Neural progenitor cell (in vitro differentiated cells): ENCODE data around the gene SALL3. TPM values are rescaled to one million over a fixed set of nuclear protein-coding genes. Genes with fewer than 3 reads are reported as not detected.

Source experiments
- DNase-seq: peaks from one replicate; pipeline ENCODE4 v3.0.0-alpha.2; 2016; ENCODE audit warnings: low spot score
- H2AFZ ChIP-seq: fragments of 200-600 bp; sonication (generic); replicated peaks from 2 replicates; pipeline ENCODE4 v1.6.1; 2016; ENCODE audit warnings: antibody characterized with exemption
- H3F3A ChIP-seq: fragments of 200-600 bp; sonication (generic); 2 replicates; pipeline ENCODE4 v1.6.1; 2016; ENCODE audit warnings: antibody characterized with exemption, low read depth
- H3K27ac ChIP-seq: fragments of 200-600 bp; sonication (generic); 2 replicates; pipeline ENCODE4 v1.5.1; 2016; ENCODE audit warnings: mild to moderate bottlenecking
- H3K27me3 ChIP-seq: fragments of 200-600 bp; sonication (generic); 2 replicates; pipeline ENCODE4 v1.6.1; 2016; ENCODE audit warnings: mild to moderate bottlenecking, moderate library complexity
- H3K36me3 ChIP-seq: fragments of 200-600 bp; sonication (generic); 2 replicates; pipeline ENCODE4 v1.5.1; 2016
- H3K4me1 ChIP-seq: fragments of 200-600 bp; sonication (generic); 2 replicates; pipeline ENCODE4 v1.6.1; 2016; ENCODE audit warnings: mixed run types
- H3K4me2 ChIP-seq: fragments of 200-600 bp; sonication (generic); 2 replicates; pipeline ENCODE4 v1.6.1; 2016
- H3K4me3 ChIP-seq: fragments of 200-600 bp; sonication (generic); 2 replicates; pipeline ENCODE4 v1.5.1; 2016
- H3K79me2 ChIP-seq: fragments of 200-600 bp; sonication (generic); 2 replicates; pipeline ENCODE4 v1.6.1; 2016; ENCODE audit warnings: low read depth
- H3K9ac ChIP-seq: fragments of 200-600 bp; sonication (generic); 2 replicates; pipeline ENCODE4 v1.6.1; 2016
- H3K9me3 ChIP-seq: fragments of 200-600 bp; sonication (generic); 2 replicates; pipeline ENCODE4 v1.5.1; 2016; ENCODE audit warnings: low read depth
- H4K20me1 ChIP-seq: fragments of 200-600 bp; sonication (generic); 2 replicates; pipeline ENCODE4 v1.6.1; 2016; ENCODE audit warnings: low read depth
- H3K27ac Mint-ChIP-seq: 3 replicates; pipeline ENCODE4 v1.8.0; 2021; ENCODE audit warnings: mixed read lengths
- H3K27me3 Mint-ChIP-seq: 2 replicates; pipeline ENCODE4 v1.8.0; 2022; ENCODE audit warnings: low read depth, mild to moderate bottlenecking, inconsistent platforms, moderate library complexity, mixed read lengths; ENCODE audit not compliant: insufficient read depth
- H3K36me3 Mint-ChIP-seq: 3 replicates; pipeline ENCODE4 v1.8.0; 2021; ENCODE audit warnings: mixed read lengths
- H3K4me1 Mint-ChIP-seq: 3 replicates; pipeline ENCODE4 v1.8.0; 2021; ENCODE audit warnings: mixed read lengths
- H3K4me3 Mint-ChIP-seq: 3 replicates; pipeline ENCODE4 v1.8.0; 2021; ENCODE audit warnings: mild to moderate bottlenecking, moderate library complexity, mixed read lengths
- H3K9me3 Mint-ChIP-seq: 3 replicates; pipeline ENCODE4 v1.8.0; 2020; ENCODE audit warnings: mixed read lengths
- EZH2 ChIP-seq: fragments of 200-600 bp; sonication (generic); IDR thresholded peaks from 2 replicates; pipeline ENCODE4 v1.6.1; 2017; ENCODE audit warnings: antibody characterized with exemption, mild to moderate bottlenecking, moderate library complexity
- EZH2phosphoT487 ChIP-seq: fragments of 200-600 bp; sonication (generic); IDR thresholded peaks from 2 replicates; pipeline ENCODE4 v1.6.1; 2017; ENCODE audit warnings: antibody characterized with exemption
- total RNA-seq: library from RNA; depleted of rRNA; stranded (reverse); fragments of >200 nt; gene quantifications from 2 replicates; pipeline ENCODE4 v1.2.3, GENCODE V29; 2015; ENCODE audit warnings: low replicate concordance
- TF ChIP-seq, protein P1 (sequence below): fragments of 200-600 bp; sonication (generic); IDR thresholded peaks from 2 replicates; pipeline ENCODE4 v1.5.1; 2017; ENCODE audit warnings: antibody characterized with exemption, mild to moderate bottlenecking

SALL3 gene
- total RNA-seq, 1 donor from 2014 or later: 27.7 TPM

DNA sequence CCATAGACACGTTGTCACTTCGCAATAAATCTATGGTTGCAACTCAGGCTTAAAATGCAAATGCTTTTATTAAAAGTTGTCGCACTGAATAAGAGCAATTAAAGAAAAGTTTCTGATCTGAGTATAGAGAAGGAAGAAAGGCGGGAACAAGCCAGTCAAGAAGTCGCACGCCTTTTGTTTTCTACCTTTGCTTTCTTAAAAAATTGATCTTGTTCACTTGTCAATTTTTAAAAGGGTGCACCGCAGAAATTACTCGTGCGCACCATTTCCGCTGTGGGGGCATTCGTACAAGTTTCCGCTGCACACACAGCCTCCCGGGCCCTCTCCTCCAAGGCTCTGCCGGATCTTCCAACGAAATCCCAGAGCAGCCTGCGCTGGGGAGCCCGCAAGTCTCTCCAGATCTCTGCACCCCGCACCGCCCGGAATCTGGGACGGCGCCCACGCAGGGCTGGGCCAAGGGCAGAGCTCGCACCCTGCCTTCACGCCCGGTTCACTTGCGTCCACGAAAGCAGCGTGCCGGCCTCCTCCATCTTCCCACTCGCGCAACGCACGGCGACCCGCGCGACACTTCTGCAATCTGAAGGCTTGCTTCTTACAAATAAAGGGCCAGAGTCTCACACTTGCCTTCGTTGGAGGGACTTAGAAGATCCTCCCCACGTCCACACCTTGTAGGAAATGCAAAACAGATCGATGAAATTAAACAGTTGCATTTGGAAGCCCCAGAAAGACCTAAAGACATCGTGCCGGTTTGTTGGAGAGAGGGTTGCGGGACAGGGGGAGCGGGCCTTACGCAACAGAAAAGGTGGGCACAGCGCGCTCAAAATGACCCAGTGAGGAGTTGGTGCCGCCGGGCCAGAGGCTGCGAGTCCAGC is 2.6 kb upstream of the SALL3 start:
- H3K79me2 ChIP-seq: peaks cover 19% of the 10 kb centered on the region
- peaks cover 20% of the 10 kb centered on the region for H3K4me1 ChIP-seq
- peaks cover 63% of the 10 kb centered on the region for H3F3A ChIP-seq
- Mint-ChIP-seq H3K4me1 (peaks cover 33% of the 10 kb centered on the region), H3K27me3 (peaks cover 55% of the 10 kb centered on the region), H3K4me3 (peak overlapping the region; percentile 82), H3K36me3 (peaks cover 2% of the 10 kb centered on the region), H3K9me3 (no peaks in the 10 kb centered on the region), H3K27ac (no peak overlapping the region)
- peaks cover 69% of the 10 kb centered on the region for H4K20me1 ChIP-seq
- H3K27ac ChIP-seq: no peak overlapping the region
- no peaks in the 10 kb centered on the region for H3K9me3 ChIP-seq
- H3K4me3 ChIP-seq: peak overlapping the region; percentile 61
- no peaks in the 10 kb centered on the region for H3K36me3 ChIP-seq
- TF ChIP-seq EZH2phosphoT487: peak; percentile 79
- TF ChIP-seq, protein P1, sequence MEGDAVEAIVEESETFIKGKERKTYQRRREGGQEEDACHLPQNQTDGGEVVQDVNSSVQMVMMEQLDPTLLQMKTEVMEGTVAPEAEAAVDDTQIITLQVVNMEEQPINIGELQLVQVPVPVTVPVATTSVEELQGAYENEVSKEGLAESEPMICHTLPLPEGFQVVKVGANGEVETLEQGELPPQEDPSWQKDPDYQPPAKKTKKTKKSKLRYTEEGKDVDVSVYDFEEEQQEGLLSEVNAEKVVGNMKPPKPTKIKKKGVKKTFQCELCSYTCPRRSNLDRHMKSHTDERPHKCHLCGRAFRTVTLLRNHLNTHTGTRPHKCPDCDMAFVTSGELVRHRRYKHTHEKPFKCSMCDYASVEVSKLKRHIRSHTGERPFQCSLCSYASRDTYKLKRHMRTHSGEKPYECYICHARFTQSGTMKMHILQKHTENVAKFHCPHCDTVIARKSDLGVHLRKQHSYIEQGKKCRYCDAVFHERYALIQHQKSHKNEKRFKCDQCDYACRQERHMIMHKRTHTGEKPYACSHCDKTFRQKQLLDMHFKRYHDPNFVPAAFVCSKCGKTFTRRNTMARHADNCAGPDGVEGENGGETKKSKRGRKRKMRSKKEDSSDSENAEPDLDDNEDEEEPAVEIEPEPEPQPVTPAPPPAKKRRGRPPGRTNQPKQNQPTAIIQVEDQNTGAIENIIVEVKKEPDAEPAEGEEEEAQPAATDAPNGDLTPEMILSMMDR: no peak
- TF ChIP-seq EZH2: peak; percentile 52
- peak overlapping the region; percentile 78 for H3K4me2 ChIP-seq
- peak; percentile 49 for DNase-seq
- H3K27me3 ChIP-seq: peaks cover 93% of the 10 kb centered on the region
- no peak overlapping the region for H2AFZ ChIP-seq
- H3K9ac ChIP-seq: no peak overlapping the region

DNA sequence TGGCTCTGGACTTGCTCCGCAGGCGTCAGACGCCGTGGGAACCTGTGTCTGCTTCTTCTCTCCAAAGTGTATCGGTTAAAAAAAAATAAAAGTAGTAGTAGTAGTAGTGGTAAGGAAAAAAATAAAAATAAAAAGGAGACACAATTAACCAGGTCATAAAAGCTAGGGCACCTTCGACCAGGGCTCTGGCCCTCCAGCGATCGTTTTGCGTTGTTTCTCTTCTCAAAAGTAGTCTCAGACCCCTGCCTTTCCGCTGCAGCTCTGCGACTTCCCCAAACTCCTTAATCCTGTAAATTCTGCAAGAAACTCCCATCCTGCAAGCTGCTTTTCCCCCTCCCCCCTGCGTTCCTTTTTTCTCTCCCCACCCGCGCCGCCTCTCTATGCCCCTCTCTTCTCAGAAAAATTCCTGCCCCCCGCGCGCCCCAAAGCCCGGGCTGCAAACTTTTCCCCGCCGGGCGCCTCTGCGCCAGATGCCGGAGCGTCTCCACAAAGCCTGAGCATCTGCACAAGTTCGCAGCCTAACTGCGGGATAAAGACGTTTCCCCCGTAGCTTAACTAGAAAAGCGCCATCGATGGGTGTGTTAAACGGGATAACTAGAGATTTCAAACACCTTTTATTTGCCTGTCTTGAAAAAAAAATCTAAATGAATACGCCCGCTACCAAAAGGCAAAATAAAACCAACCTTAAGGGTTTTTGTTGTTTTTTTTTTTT is 1.8 kb upstream of the SALL3 start:
- Histone ChIP-seq H3K79me2 (peaks cover 27% of the 10 kb centered on the region), H3F3A (peaks cover 70% of the 10 kb centered on the region), H3K4me2 (peak overlapping the region; percentile 78), H3K4me3 (peak overlapping the region; percentile 61), H3K9ac (no peak overlapping the region), H3K4me1 (peaks cover 28% of the 10 kb centered on the region), H3K9me3 (no peaks in the 10 kb centered on the region), H3K27ac (no peak overlapping the region), H3K36me3 (no peaks in the 10 kb centered on the region), H3K27me3 (peaks cover 93% of the 10 kb centered on the region), H2AFZ (no peak overlapping the region), H4K20me1 (peaks cover 71% of the 10 kb centered on the region)
- peak overlapping the region; percentile 82 for H3K4me3 Mint-ChIP-seq
- peaks cover 54% of the 10 kb centered on the region for H3K27me3 Mint-ChIP-seq
- peaks cover 2% of the 10 kb centered on the region for H3K36me3 Mint-ChIP-seq
- TF ChIP-seq, protein P1: no peak
- peak; percentile 56 for TF ChIP-seq EZH2phosphoT487
- peak; percentile 72 for TF ChIP-seq EZH2
- no peaks in the 10 kb centered on the region for H3K9me3 Mint-ChIP-seq
- peaks cover 32% of the 10 kb centered on the region for H3K4me1 Mint-ChIP-seq
- H3K27ac Mint-ChIP-seq: no peak overlapping the region
- peak; percentile 80 for DNase-seq

DNA sequence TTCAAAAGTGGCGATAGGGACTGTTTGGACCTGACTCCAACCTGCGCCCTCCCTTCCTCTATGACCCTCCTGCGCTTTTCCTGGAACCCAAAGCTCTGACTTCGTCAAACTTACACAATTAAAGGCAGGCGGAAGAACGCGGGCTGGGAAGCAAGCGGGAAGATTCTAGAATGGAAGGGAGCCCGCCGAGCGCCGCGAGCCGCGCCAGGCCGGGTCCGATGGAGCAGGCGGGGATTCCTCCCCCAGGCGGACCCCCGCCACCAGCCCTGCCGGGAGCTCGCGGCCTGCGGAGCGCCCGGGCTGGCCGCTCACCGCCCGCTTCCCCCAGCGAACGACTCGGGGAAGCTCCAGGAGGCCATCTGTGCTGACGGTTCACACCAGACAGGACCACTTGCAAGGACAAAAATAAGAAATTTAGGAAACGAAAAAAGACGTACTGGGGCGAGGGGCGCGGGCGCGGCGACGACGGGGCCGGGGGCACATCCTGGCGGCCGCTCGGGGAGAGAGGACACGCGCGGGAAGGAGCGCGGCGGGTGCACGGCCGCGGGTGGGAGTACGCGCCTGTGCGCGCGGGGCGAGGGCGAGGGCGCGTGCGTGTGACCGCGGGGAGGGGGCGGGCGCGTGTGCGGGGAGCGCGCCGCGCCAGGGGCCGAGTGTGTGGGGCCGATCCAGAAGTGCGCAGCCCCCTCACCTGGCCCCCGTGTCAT is 1.1 kb upstream of the SALL3 start:
- H2AFZ ChIP-seq: peak overlapping the region; percentile 61
- H3K4me3 ChIP-seq: peak overlapping the region; percentile 61
- H3K9me3 ChIP-seq: no peaks in the 10 kb centered on the region
- H3K4me2 ChIP-seq: peak overlapping the region; percentile 78
- TF ChIP-seq EZH2phosphoT487 (peak; percentile 72), EZH2 (peak; percentile 75)
- TF ChIP-seq, protein P1: no peak
- H3K4me3 Mint-ChIP-seq: peak overlapping the region; percentile 82
- no peaks in the 10 kb centered on the region for H3K9me3 Mint-ChIP-seq
- H4K20me1 ChIP-seq: peaks cover 73% of the 10 kb centered on the region
- peaks cover 71% of the 10 kb centered on the region for H3F3A ChIP-seq
- H3K36me3 Mint-ChIP-seq: peaks cover 2% of the 10 kb centered on the region
- peak; percentile 62 for DNase-seq
- peaks cover 34% of the 10 kb centered on the region for H3K79me2 ChIP-seq
- H3K27ac Mint-ChIP-seq: no peak overlapping the region
- H3K27me3 ChIP-seq: peaks cover 93% of the 10 kb centered on the region
- H3K9ac ChIP-seq: no peak overlapping the region
- no peak overlapping the region for H3K27ac ChIP-seq
- no peaks in the 10 kb centered on the region for H3K36me3 ChIP-seq
- peaks cover 35% of the 10 kb centered on the region for H3K4me1 ChIP-seq
- H3K27me3 Mint-ChIP-seq: peaks cover 52% of the 10 kb centered on the region
- peaks cover 31% of the 10 kb centered on the region for H3K4me1 Mint-ChIP-seq
